GM19328 (cell line): ENCODE data around the gene CARD10.
"Not testable (repeated sequence)": the region's sequence is repeated elsewhere in the genome, so short reads cannot be mapped to it uniquely, and the experiment has no call there.

ENCODE experiments used
- ATAC-seq: cut with Tn5 transposase; IDR thresholded peaks from one replicate; pipeline ENCODE4 v1.9.1; 2021; ENCODE audit warnings: mild to moderate bottlenecking, moderate library complexity; ENCODE audit not compliant: unreplicated experiment

Gene CARD10

GRCh38 chr22:37527081-37527752 lies 8.0 kb upstream of the CARD10 start:
- not testable (repeated sequence) for ATAC-seq

GRCh38 chr22:37526376-37526775 lies 7.2 kb upstream of the CARD10 start:
- ATAC-seq: no peak

GRCh38 chr22:37525746-37526350 lies 6.6 kb upstream of the CARD10 start:
- no peak for ATAC-seq

- ATAC-seq: no peak
Measured at GRCh38 chr22:37525073-37525745, 6.0 kb upstream of the CARD10 start.

- ATAC-seq: no peak
Measured at GRCh38 chr22:37522482-37522881, 3.3 kb upstream of the CARD10 start.

GRCh38 chr22:37521236-37521739 lies 2.1 kb upstream of the CARD10 start:
- no peak for ATAC-seq

GRCh38 chr22:37520776-37521191 lies 1.6 kb upstream of the CARD10 start:
- no peak for ATAC-seq

GRCh38 chr22:37518509-37519267 lies 527 bp downstream of the CARD10 start:
- ATAC-seq: no peak

GRCh38 chr22:37517826-37518450 lies 1.3 kb downstream of the CARD10 start:
- no peak for ATAC-seq

GRCh38 chr22:37516456-37516855 lies 2.8 kb downstream of the CARD10 start:
- no peak for ATAC-seq

GRCh38 chr22:37515901-37516300 lies 3.3 kb downstream of the CARD10 start:
- ATAC-seq: no peak

- no peak for ATAC-seq
Measured at GRCh38 chr22:37514526-37515051, 4.6 kb downstream of the CARD10 start.

- no peak for ATAC-seq
Measured at GRCh38 chr22:37511395-37512104, 7.7 kb downstream of the CARD10 start.

- no peak for ATAC-seq
Measured at GRCh38 chr22:37510091-37510490, 9.1 kb downstream of the CARD10 start.

- no peak for ATAC-seq
Measured at GRCh38 chr22:37509059-37509860, 10.0 kb downstream of the CARD10 start.

GRCh38 chr22:37508431-37508992 lies 10.7 kb downstream of the CARD10 start:
- no peak for ATAC-seq

- ATAC-seq: no peak
Measured at GRCh38 chr22:37507731-37508130, 11.5 kb downstream of the CARD10 start.

- ATAC-seq: no peak
Measured at GRCh38 chr22:37505989-37506388, 13.2 kb downstream of the CARD10 start.

- no peak for ATAC-seq
Measured at GRCh38 chr22:37505565-37505964, 13.7 kb downstream of the CARD10 start.
